ENCODE measurements around the gene PI4KB. TPM values are rescaled to one million over a fixed set of nuclear protein-coding genes. Genes with fewer than 3 reads are reported as not detected.

Gene PI4KB
- total and polyA plus RNA-seq, 9 of the 15 experiments (the other 6 are each of a cell fraction or from before 2014, with no cell fraction given), result 3.1 to 65.4 (median 45.1) TPM

- TF ChIP-seq, protein P1, sequence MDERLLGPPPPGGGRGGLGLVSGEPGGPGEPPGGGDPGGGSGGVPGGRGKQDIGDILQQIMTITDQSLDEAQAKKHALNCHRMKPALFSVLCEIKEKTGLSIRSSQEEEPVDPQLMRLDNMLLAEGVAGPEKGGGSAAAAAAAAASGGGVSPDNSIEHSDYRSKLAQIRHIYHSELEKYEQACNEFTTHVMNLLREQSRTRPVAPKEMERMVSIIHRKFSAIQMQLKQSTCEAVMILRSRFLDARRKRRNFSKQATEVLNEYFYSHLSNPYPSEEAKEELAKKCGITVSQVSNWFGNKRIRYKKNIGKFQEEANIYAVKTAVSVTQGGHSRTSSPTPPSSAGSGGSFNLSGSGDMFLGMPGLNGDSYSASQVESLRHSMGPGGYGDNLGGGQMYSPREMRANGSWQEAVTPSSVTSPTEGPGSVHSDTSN (CRISPR knock-in tag; IDR thresholded peaks at IDR 0.05; ENCODE audit: low read depth), result no peak
- TF ChIP-seq, protein P1 (tag; conservative IDR thresholded peaks at IDR 0.05; ENCODE audit: low read depth), result no peak
- TF ChIP-seq, protein P2, sequence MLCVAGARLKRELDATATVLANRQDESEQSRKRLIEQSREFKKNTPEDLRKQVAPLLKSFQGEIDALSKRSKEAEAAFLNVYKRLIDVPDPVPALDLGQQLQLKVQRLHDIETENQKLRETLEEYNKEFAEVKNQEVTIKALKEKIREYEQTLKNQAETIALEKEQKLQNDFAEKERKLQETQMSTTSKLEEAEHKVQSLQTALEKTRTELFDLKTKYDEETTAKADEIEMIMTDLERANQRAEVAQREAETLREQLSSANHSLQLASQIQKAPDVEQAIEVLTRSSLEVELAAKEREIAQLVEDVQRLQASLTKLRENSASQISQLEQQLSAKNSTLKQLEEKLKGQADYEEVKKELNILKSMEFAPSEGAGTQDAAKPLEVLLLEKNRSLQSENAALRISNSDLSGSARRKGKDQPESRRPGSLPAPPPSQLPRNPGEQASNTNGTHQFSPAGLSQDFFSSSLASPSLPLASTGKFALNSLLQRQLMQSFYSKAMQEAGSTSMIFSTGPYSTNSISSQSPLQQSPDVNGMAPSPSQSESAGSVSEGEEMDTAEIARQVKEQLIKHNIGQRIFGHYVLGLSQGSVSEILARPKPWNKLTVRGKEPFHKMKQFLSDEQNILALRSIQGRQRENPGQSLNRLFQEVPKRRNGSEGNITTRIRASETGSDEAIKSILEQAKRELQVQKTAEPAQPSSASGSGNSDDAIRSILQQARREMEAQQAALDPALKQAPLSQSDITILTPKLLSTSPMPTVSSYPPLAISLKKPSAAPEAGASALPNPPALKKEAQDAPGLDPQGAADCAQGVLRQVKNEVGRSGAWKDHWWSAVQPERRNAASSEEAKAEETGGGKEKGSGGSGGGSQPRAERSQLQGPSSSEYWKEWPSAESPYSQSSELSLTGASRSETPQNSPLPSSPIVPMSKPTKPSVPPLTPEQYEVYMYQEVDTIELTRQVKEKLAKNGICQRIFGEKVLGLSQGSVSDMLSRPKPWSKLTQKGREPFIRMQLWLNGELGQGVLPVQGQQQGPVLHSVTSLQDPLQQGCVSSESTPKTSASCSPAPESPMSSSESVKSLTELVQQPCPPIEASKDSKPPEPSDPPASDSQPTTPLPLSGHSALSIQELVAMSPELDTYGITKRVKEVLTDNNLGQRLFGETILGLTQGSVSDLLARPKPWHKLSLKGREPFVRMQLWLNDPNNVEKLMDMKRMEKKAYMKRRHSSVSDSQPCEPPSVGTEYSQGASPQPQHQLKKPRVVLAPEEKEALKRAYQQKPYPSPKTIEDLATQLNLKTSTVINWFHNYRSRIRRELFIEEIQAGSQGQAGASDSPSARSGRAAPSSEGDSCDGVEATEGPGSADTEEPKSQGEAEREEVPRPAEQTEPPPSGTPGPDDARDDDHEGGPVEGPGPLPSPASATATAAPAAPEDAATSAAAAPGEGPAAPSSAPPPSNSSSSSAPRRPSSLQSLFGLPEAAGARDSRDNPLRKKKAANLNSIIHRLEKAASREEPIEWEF (CRISPR knock-in tag; IDR thresholded peaks at IDR 0.05), result no peak
- peak in 1 of 2 experiments; percentile 52; a peak in 1 of 4 replicates for TF ChIP-seq ARNT (IDR thresholded peaks at IDR 0.05)
- TF ChIP-seq TRIM24 (IDR thresholded peaks at IDR 0.05), result peak in 1 of 2 experiments; percentile 11; a peak in 1 of 4 replicates
- peak; percentile 89 for TF ChIP-seq SIN3B (IDR thresholded peaks at IDR 0.05; ENCODE audit: low read depth)
- TF ChIP-seq ESRRA (IDR thresholded peaks at IDR 0.05; ENCODE audit: borderline replicate concordance, low read depth), result 0 out of 2 replicates have a peak, but pooled peaks have one; percentile 52
- peak; percentile 43 for TF ChIP-seq BRD9 (IDR thresholded peaks at IDR 0.05; ENCODE audit: low read depth, partially characterized antibody)
- TF ChIP-seq, protein P3, sequence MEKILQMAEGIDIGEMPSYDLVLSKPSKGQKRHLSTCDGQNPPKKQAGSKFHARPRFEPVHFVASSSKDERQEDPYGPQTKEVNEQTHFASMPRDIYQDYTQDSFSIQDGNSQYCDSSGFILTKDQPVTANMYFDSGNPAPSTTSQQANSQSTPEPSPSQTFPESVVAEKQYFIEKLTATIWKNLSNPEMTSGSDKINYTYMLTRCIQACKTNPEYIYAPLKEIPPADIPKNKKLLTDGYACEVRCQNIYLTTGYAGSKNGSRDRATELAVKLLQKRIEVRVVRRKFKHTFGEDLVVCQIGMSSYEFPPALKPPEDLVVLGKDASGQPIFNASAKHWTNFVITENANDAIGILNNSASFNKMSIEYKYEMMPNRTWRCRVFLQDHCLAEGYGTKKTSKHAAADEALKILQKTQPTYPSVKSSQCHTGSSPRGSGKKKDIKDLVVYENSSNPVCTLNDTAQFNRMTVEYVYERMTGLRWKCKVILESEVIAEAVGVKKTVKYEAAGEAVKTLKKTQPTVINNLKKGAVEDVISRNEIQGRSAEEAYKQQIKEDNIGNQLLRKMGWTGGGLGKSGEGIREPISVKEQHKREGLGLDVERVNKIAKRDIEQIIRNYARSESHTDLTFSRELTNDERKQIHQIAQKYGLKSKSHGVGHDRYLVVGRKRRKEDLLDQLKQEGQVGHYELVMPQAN (IDR thresholded peaks at IDR 0.05; ENCODE audit: borderline replicate concordance), result peak; percentile 56; the same call in 1 of the 2 replicates
- TF ChIP-seq PCBP1 (IDR thresholded peaks at IDR 0.05; ENCODE audit: low read depth, low read length, poor library complexity, severe bottlenecking), result no peak
- TF ChIP-seq TFAM (CRISPR knock-in tag; conservative IDR thresholded peaks at IDR 0.05), result no peak
- TF ChIP-seq KLF16 (IDR thresholded peaks at IDR 0.05), result no peak
- TF ChIP-seq MAFK (IDR thresholded peaks at IDR 0.05; ENCODE audit: low read length), result no peak
- no peak for TF ChIP-seq CAMTA2 (CRISPR knock-in tag; conservative IDR thresholded peaks at IDR 0.05)
- TF ChIP-seq ZKSCAN8 (CRISPR knock-in tag; IDR thresholded peaks at IDR 0.05), result no peak
- TF ChIP-seq NFATC3 (IDR thresholded peaks at IDR 0.05), result no peak
Observed at GRCh38 chr1:151254217-151255213, 72.7 kb downstream of the PI4KB start, which contains the start of gene PSMD4 (continued).
